Smooth muscle cell (in vitro differentiated cells): Measurements from ENCODE around the gene TCHP. TPM values are rescaled to one million over a fixed set of nuclear protein-coding genes. Genes with fewer than 3 reads are reported as not detected.
A peak's percentile ranks its signal among the peaks of the same experiment; 100 is the strongest.

ENCODE experiments used
- DNase-seq: peaks from one replicate; lab custom pipeline; 2025; ENCODE audit not compliant: unreplicated experiment; lab: John Stamatoyannopoulos, UW
- H2AFZ ChIP-seq: fragments of 200-600 bp; sonication (generic); 2 replicates; pipeline ENCODE4 v1.6.0; 2016; ENCODE audit warnings: antibody characterized with exemption, low read depth, mild to moderate bottlenecking
- H3F3A ChIP-seq: fragments of 200-600 bp; sonication (generic); 2 replicates; pipeline ENCODE4 v1.6.0; 2017; ENCODE audit warnings: antibody characterized with exemption, low read depth
- H3K27ac ChIP-seq: fragments of 200-600 bp; sonication (generic); 2 replicates; pipeline ENCODE4 v1.5.1; 2016; ENCODE audit warnings: low read depth, mild to moderate bottlenecking
- H3K27me3 ChIP-seq: fragments of 200-600 bp; sonication (generic); 2 replicates; pipeline ENCODE4 v1.6.1; 2016; ENCODE audit warnings: low read depth, mild to moderate bottlenecking
- H3K36me3 ChIP-seq: fragments of 200-600 bp; sonication (generic); 2 replicates; pipeline ENCODE4 v1.5.1; 2016; ENCODE audit warnings: low read depth
- H3K4me1 ChIP-seq: fragments of 200-600 bp; sonication (generic); 2 replicates; pipeline ENCODE4 v1.5.1; 2016; ENCODE audit warnings: low read depth
- H3K4me2 ChIP-seq: fragments of 200-600 bp; sonication (generic); 2 replicates; pipeline ENCODE4 v1.6.0; 2016; ENCODE audit warnings: mild to moderate bottlenecking
- H3K4me3 ChIP-seq: fragments of 200-600 bp; sonication (generic); 2 replicates; pipeline ENCODE4 v1.5.1; 2016; ENCODE audit warnings: mild to moderate bottlenecking
- H3K79me2 ChIP-seq: fragments of 200-600 bp; sonication (generic); 2 replicates; pipeline ENCODE4 v1.6.0; 2016; ENCODE audit warnings: low read depth, mild to moderate bottlenecking
- H3K9ac ChIP-seq: fragments of 200-600 bp; sonication (generic); 2 replicates; pipeline ENCODE4 v1.6.0; 2016; ENCODE audit warnings: low read depth
- H3K9me3 ChIP-seq: fragments of 200-600 bp; sonication (generic); replicated peaks from 2 replicates; pipeline ENCODE4 v1.5.1; 2016; ENCODE audit warnings: low read depth
- H4K20me1 ChIP-seq: fragments of 200-600 bp; sonication (generic); 2 replicates; pipeline ENCODE4 v1.6.0; 2016; ENCODE audit warnings: low read depth
- CTCF ChIP-seq: fragments of 200-600 bp; sonication (generic); IDR thresholded peaks from 2 replicates; pipeline ENCODE4 v1.5.1; 2017; ENCODE audit warnings: borderline replicate concordance, mild to moderate bottlenecking, antibody characterized with exemption; ENCODE audit not compliant: insufficient read depth, poor library complexity, severe bottlenecking
- WGBS: methylation state at CpG from one replicate; pipeline ENCODE4 v1.1.7; 2016; ENCODE audit warnings: low lambda C conversion rate; 5-methylcytosine and 5-hydroxymethylcytosine counted together
- polyA plus RNA-seq: library from polyadenylated mRNA; unstranded; fragments of >200 nt; fragmentation: Nextera tagmentation; extraction: Ambion mirVana; gene quantifications from 2 replicates; pipeline ENCODE4 v1.2.1, GENCODE V29; 2016
- total RNA-seq: library from RNA; depleted of rRNA; stranded (reverse); fragments of >200 nt; gene quantifications from 2 replicates; pipeline ENCODE4 v1.2.3, GENCODE V29; 2014

Gene TCHP
- total and polyA plus RNA-seq, 2 experiments from 2014 or later = 4.2 to 7.7 TPM

GRCh38 chr12:109863847-109864712, 36.0 kb upstream of the TCHP start:
- 82% methylated on average over 9 of the region's 9 CpGs for WGBS
- no peak for DNase-seq
- Histone ChIP-seq H3K36me3 (no peaks in the 10 kb centered on the region), H3K27me3 (no peaks in the 10 kb centered on the region), H3F3A (no peaks in the 10 kb centered on the region), H2AFZ (no peak overlapping the region), H3K9me3 (no peaks in the 10 kb centered on the region), H4K20me1 (peaks cover 82% of the 10 kb centered on the region), H3K4me1 (no peaks in the 10 kb centered on the region), H3K79me2 (peaks cover 3% of the 10 kb centered on the region), H3K27ac (peak overlapping the region; percentile 24), H3K9ac (no peak overlapping the region), H3K4me3 (no peak overlapping the region), H3K4me2 (no peak overlapping the region)
- no peak for TF ChIP-seq CTCF

- Histone ChIP-seq H3F3A (no peaks in the 10 kb centered on the region), H3K36me3 (no peaks in the 10 kb centered on the region), H3K4me3 (no peak overlapping the region), H3K4me1 (no peaks in the 10 kb centered on the region), H3K27me3 (no peaks in the 10 kb centered on the region), H2AFZ (no peak overlapping the region), H3K9me3 (no peaks in the 10 kb centered on the region), H3K9ac (no peak overlapping the region), H4K20me1 (peaks cover 89% of the 10 kb centered on the region), H3K4me2 (no peak overlapping the region), H3K27ac (peak overlapping the region; percentile 24), H3K79me2 (peaks cover 3% of the 10 kb centered on the region)
- no peak for TF ChIP-seq CTCF
- DNase-seq = no peak
- 59% methylated on average over 3 of the region's 3 CpGs for WGBS
Measured at GRCh38 chr12:109864916-109865315, 35.2 kb upstream of the TCHP start.

- Histone ChIP-seq H3K9ac (no peak overlapping the region), H3F3A (no peaks in the 10 kb centered on the region), H3K27ac (no peak overlapping the region), H3K79me2 (no peaks in the 10 kb centered on the region), H2AFZ (no peak overlapping the region), H3K9me3 (no peaks in the 10 kb centered on the region), H3K4me2 (no peak overlapping the region), H3K4me1 (no peaks in the 10 kb centered on the region), H3K4me3 (no peak overlapping the region), H3K36me3 (no peaks in the 10 kb centered on the region), H4K20me1 (peaks cover 92% of the 10 kb centered on the region), H3K27me3 (no peaks in the 10 kb centered on the region)
- no peak for TF ChIP-seq CTCF
- whole genome bisulfite sequencing = 87% methylated on average over 9 of the region's 9 CpGs
- no peak for DNase-seq
Measured at GRCh38 chr12:109868182-109869051, 31.7 kb upstream of the TCHP start.
